HepG2 (cell line): ENCODE measurements around the gene SNAP47. TPM values are rescaled to one million over a fixed set of nuclear protein-coding genes. Genes with fewer than 3 reads are reported as not detected.

ENCODE experiments used
- BHLHE40 ChIP-seq: IDR thresholded peaks from 2 replicates; pipeline ENCODE4 v1.6.1; 2011; ENCODE audit warnings: low read length, improper control_type of control experiment
- FOXJ3 ChIP-seq: sonication (generic); formaldehyde crosslinking; IDR thresholded peaks from 2 replicates; pipeline ENCODE4 v1.4.0; 2020; ENCODE audit warnings: missing genetic modification reagents, mild to moderate bottlenecking, borderline replicate concordance
- NFE2L2 ChIP-seq: fragments of 150-350 bp; IDR thresholded peaks from 2 replicates; pipeline ENCODE4 v1.6.1; 2014; ENCODE audit warnings: low read length
- ONECUT2 ChIP-seq: sonication (generic); formaldehyde crosslinking; IDR thresholded peaks from 2 replicates; pipeline ENCODE4 v1.4.0; 2020; ENCODE audit warnings: missing genetic modification reagents
- PRDM4 ChIP-seq: sonication (generic); formaldehyde crosslinking; IDR thresholded peaks from 2 replicates; pipeline ENCODE4 v1.9.0; 2021; ENCODE audit warnings: missing genetic modification reagents, borderline replicate concordance
- ZNF354B ChIP-seq: sonication (generic); formaldehyde crosslinking; IDR thresholded peaks from 2 replicates; pipeline ENCODE4 v1.8.0; 2022; ENCODE audit warnings: mild to moderate bottlenecking, missing genetic modification reagents
- ZNF687 ChIP-seq: sonication (generic); formaldehyde crosslinking; IDR thresholded peaks from 2 replicates; pipeline ENCODE4 v1.5.1; 2020; ENCODE audit warnings: mild to moderate bottlenecking, missing genetic modification reagents, moderate library complexity
- polyA plus RNA-seq, 8 experiments: library from polyadenylated mRNA; depleted of rRNA in 3 of 8; stranded (reverse) in 7 of 8; unstranded in 1 of 8; fragments of >200 nt; fragmentation: Illumina TruSeq in 4 of 8; extraction: Trizol in 4 of 8; gene quantifications; 2 replicates each; pipeline versions ENCODE4 v1.2.1 to v1.2.3, GENCODE V29; 2011 to 2016; ENCODE audit warnings: low read depth in 4 of 8, missing spikeins in 1 of 8, mixed read lengths in 1 of 8; ENCODE audit not compliant: insufficient read depth in 1 of 8
- total RNA-seq, 5 experiments: library from RNA; depleted of rRNA; stranded (reverse); fragments of >200 nt; fragmentation: Illumina TruSeq; extraction: Trizol; gene quantifications; 2 replicates each; pipeline ENCODE4 v1.2.3, GENCODE V29; 2016; ENCODE audit warnings: low read depth in 1 of 5

The SNAP47 gene
- total and polyA plus RNA-seq, 2 of the 13 experiments (the other 11 are each of a cell fraction or from before 2014, with no cell fraction given), result 13.6 to 25.1 TPM

DNA sequence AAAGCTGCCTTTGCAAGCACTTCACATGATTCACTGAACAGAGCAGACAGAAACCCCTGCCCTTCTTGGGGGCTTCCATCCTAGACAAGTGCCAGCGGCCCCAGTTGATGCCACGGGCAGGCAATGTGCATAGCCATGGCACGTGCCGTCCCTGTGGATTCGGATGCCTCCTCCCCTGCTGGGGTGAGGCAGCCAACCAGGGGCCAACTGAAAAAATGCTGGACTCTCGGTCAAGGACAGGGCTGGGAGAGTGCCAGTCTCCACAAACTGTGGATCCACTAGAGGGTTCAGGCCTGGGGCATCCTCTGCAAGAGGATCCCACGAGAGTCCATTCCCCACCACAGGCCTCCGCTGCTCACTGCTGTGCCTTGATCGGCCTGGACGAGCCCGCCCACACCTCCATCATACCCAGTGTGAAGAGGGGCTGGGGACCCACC, 4.0 kb upstream of the SNAP47 start (continued):
- TF ChIP-seq NFE2L2, result no peak
- no peak for TF ChIP-seq PRDM4
- TF ChIP-seq FOXJ3 (CRISPR knock-in tag), result peak; percentile 22; the same call in 1 of the 2 replicates
- TF ChIP-seq ONECUT2 (CRISPR knock-in tag), result no peak
- TF ChIP-seq ZNF687 (CRISPR knock-in tag), result peak; percentile 44; the same call in 1 of the 2 replicates
- peak; percentile 76 for TF ChIP-seq BHLHE40
- TF ChIP-seq ZNF354B (CRISPR knock-in tag), result no peak
- TF ChIP-seq, all 625 proteins: peak for 7
